HG03066 (cell line): Measurements from ENCODE around the gene NFATC4.

Source experiments
- ATAC-seq: cut with Tn5 transposase; IDR thresholded peaks from one replicate; pipeline ENCODE4 v1.9.1; 2021; ENCODE audit warnings: low read depth; ENCODE audit not compliant: unreplicated experiment

The NFATC4 gene

GRCh38 chr14:24426150-24426911 lies 58.3 kb downstream of the NFATC4 start:
- no peak for ATAC-seq

DNA sequence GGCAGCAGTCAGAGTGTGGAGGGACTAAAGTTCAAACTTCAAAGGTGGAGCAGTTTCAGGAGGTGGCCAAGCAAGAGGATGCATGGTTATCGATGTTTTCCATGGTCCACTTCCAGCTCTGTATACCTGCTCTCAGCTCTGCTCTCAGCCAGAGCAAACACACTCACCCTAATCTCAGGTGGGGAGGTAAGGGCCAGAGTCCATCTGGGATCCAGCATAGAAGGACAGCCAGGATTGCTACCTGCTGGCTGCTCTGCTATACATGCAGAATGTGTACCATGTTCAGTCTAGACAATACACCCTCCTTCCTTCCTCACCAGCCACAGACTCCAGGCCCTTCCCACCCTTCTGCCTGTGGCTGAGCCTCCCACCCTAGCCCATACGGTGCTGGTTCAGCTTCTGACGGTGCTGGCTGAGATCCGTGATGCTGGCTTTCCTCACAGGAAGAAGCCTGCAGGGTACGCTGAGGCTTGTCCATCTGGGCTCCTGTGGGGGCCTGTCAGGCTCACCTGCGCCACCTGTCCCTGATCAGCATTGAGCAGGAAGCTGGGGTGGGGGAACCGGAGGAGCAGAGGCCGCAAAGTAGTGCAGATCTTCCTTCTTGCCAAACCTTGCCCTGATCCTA lies 59.0 kb downstream of the NFATC4 start:
- no peak for ATAC-seq

- ATAC-seq = no peak
Measured at GRCh38 chr14:24427537-24428508, 59.8 kb downstream of the NFATC4 start.

GRCh38 chr14:24428628-24429394 lies 60.8 kb downstream of the NFATC4 start:
- ATAC-seq = no peak
